ENCODE results near the gene CHAT.
A peak's percentile ranks its signal among the peaks of the same experiment; 100 is the strongest.

The CHAT gene

DNA sequence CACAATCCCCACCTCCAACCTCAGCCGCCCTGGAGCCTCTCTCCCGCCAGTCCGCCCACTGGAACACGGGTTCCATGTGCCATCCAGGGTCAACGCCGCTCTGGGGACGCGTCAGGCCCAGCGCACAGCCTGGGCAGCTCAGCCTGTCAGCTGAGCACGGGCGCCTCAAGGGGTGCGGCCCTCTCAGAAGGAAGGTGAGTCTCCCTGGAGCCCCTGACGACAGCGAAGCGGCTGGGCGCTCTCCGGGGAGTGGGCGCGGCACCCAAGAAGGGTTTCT, 4.9 kb upstream of the CHAT start:
- H3K4me3 ChIP-seq (ENCODE audit: low read depth, low read length): no peak overlapping the region

DNA sequence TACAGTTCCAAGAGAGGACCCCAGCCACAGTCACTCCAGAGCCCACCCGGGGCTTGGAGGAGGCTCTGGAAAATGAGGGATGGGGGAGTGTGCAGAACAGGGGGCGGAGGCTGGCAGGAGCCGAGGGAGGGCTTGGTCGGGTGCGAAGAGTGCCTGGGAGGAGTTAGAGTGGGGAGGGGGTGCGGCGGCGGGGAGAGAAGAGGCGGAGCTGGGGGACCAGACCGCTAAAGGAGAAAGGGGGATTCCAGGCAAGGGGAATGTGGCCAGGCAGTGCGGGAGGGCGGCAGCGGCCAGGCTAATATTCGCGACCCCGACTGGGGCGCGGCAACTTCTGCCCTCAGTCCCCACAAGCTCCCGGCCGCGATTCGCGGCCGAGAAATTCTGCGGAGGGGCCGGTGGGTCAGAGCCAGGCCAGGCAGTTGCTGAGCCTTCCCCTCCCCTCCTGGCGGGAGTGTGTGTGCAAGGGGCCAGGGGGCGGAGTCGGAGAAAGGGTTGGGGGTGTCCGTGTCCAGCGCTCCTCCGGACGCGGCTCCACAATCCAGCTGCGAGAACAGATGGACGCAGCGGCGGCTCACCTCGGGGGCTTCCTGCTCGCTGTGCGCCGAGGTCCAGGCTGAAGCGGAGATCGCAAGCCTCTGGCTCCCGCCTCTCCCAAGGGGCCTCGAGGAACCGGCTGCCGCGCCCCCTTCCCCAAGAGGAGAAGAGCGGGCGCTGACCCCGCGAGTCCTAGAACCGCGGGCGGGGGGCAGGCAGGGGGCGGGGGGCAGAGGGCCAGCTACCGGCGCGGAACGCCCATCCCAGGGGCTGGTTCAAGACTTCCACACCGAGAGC, 4.3 kb upstream of the CHAT start:
- CTCF ChIA-PET: interaction anchor here (3.2 kb wide), 1 partner anchor 14 kb away, joined by 10 read pairs; no protein-coding TSS in a partner anchor
- Histone ChIP-seq H3K36me3 (ENCODE audit: control insufficient read depth in 2 of 2, insufficient read depth in 1 of 2, low read length in 2 of 2) (no peaks in the 10 kb centered on the region), H3K4me3 (ENCODE audit: low read depth, low read length) (no peak overlapping the region), H3K27ac (ENCODE audit: extremely low read depth, low read depth, low read length) (no peak overlapping the region), H3K4me1 (ENCODE audit: control insufficient read depth, insufficient read depth, low read length) (no peaks in the 10 kb centered on the region; the same call in 1 of the 2 replicates), H3K9me3 (ENCODE audit: control insufficient read depth, insufficient read depth, low read depth, low read length) (no peaks in the 10 kb centered on the region)
- POLR2A ChIA-PET: no interaction called here
- TF ChIP-seq ZNF335 (tag by site-specific recombination; conservative IDR thresholded peaks at IDR 0.05) (peak; percentile 95), ZSCAN30 (tag by site-specific recombination; IDR thresholded peaks at IDR 0.05) (no peak), ZBTB17 (tag by site-specific recombination; IDR thresholded peaks at IDR 0.05) (peak; percentile 78), TRIM28 (IDR thresholded peaks at IDR 0.05; ENCODE audit: borderline replicate concordance, low read length) (no peak), ZSCAN23 (tag by site-specific recombination; IDR thresholded peaks at IDR 0.05) (no peak), SETDB1 (IDR thresholded peaks at IDR 0.05; ENCODE audit: insufficient read length, low read length) (no peak), EGR2 (tag by site-specific recombination; IDR thresholded peaks at IDR 0.05; ENCODE audit: low read depth) (peak; percentile 36; the same call in 1 of the 2 replicates), SP3 (tag by site-specific recombination; IDR thresholded peaks at IDR 0.05) (peak; percentile 41), ZIC2 (tag by site-specific recombination; IDR thresholded peaks at IDR 0.05) (peak; percentile 79), ZNF292 (tag by site-specific recombination; IDR thresholded peaks at IDR 0.05; ENCODE audit: borderline replicate concordance, low read depth) (no peak), ZBTB48 (tag by site-specific recombination; IDR thresholded peaks at IDR 0.05) (peak; percentile 40; the same call in 1 of the 2 replicates), GLIS2 (tag by site-specific recombination; IDR thresholded peaks at IDR 0.05) (peak; percentile 58)
- TF ChIP-seq, protein P1, sequence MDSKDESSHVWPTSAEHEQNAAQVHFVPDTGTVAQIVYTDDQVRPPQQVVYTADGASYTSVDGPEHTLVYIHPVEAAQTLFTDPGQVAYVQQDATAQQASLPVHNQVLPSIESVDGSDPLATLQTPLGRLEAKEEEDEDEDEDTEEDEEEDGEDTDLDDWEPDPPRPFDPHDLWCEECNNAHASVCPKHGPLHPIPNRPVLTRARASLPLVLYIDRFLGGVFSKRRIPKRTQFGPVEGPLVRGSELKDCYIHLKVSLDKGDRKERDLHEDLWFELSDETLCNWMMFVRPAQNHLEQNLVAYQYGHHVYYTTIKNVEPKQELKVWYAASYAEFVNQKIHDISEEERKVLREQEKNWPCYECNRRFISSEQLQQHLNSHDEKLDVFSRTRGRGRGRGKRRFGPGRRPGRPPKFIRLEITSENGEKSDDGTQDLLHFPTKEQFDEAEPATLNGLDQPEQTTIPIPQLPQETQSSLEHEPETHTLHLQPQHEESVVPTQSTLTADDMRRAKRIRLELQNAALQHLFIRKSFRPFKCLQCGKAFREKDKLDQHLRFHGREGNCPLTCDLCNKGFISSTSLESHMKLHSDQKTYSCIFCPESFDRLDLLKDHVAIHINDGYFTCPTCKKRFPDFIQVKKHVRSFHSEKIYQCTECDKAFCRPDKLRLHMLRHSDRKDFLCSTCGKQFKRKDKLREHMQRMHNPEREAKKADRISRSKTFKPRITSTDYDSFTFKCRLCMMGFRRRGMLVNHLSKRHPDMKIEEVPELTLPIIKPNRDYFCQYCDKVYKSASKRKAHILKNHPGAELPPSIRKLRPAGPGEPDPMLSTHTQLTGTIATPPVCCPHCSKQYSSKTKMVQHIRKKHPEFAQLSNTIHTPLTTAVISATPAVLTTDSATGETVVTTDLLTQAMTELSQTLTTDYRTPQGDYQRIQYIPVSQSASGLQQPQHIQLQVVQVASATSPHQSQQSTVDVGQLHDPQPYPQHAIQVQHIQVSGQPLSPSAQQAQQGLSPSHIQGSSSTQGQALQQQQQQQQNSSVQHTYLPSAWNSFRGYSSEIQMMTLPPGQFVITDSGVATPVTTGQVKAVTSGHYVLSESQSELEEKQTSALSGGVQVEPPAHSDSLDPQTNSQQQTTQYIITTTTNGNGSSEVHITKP (tag by site-specific recombination; IDR thresholded peaks at IDR 0.05): peak; percentile 88
- TF ChIP-seq, protein P2, sequence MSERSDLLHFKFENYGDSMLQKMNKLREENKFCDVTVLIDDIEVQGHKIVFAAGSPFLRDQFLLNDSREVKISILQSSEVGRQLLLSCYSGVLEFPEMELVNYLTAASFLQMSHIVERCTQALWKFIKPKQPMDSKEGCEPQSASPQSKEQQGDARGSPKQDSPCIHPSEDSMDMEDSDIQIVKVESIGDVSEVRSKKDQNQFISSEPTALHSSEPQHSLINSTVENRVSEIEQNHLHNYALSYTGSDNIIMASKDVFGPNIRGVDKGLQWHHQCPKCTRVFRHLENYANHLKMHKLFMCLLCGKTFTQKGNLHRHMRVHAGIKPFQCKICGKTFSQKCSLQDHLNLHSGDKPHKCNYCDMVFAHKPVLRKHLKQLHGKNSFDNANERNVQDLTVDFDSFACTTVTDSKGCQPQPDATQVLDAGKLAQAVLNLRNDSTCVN (tag by site-specific recombination; optimal IDR thresholded peaks at IDR 0.05): peak; percentile 21

More for the DNA sequence above, 4.9 kb upstream of the CHAT start:
- Histone ChIP-seq H3K9me3 (ENCODE audit: control insufficient read depth, insufficient read depth, low read depth, low read length) (no peaks in the 10 kb centered on the region), H3K27ac (ENCODE audit: extremely low read depth, low read depth, low read length) (no peak overlapping the region), H3K36me3 (ENCODE audit: control insufficient read depth in 2 of 2, insufficient read depth in 1 of 2, low read length in 2 of 2) (no peaks in the 10 kb centered on the region), H3K4me1 (ENCODE audit: control insufficient read depth, insufficient read depth, low read length) (no peaks in the 10 kb centered on the region; the same call in 1 of the 2 replicates)
- TF ChIP-seq ZNF561 (tag by site-specific recombination; IDR thresholded peaks at IDR 0.05; ENCODE audit: borderline replicate concordance): no peak
- no peak for TF ChIP-seq EGR2 (tag by site-specific recombination; IDR thresholded peaks at IDR 0.05; ENCODE audit: low read depth)
- TF ChIP-seq KLF7 (tag by site-specific recombination; IDR thresholded peaks at IDR 0.05; ENCODE audit: borderline replicate concordance): no peak
- TF ChIP-seq BCL11A (tag by site-specific recombination; IDR thresholded peaks at IDR 0.05; ENCODE audit: low read depth): no peak
- TF ChIP-seq YY2 (tag by site-specific recombination; IDR thresholded peaks at IDR 0.05): no peak
- no peak for TF ChIP-seq ZFP37 (tag by site-specific recombination; IDR thresholded peaks at IDR 0.05)
- no peak for TF ChIP-seq ZNF350 (tag by site-specific recombination; IDR thresholded peaks at IDR 0.05)
- TF ChIP-seq ZNF747 (tag by site-specific recombination; IDR thresholded peaks at IDR 0.05): no peak
- no peak for TF ChIP-seq ZNF2 (tag by site-specific recombination; IDR thresholded peaks at IDR 0.05)
- no peak for TF ChIP-seq ZNF664 (tag by site-specific recombination; IDR thresholded peaks at IDR 0.05)
- no peak for TF ChIP-seq MYNN (tag by site-specific recombination; IDR thresholded peaks at IDR 0.05; ENCODE audit: borderline replicate concordance)
- TF ChIP-seq ZNF426 (tag by site-specific recombination; IDR thresholded peaks at IDR 0.05): no peak
- no peak for TF ChIP-seq YY1 (tag by site-specific recombination; IDR thresholded peaks at IDR 0.05)
- TF ChIP-seq ZNF112 (tag by site-specific recombination; IDR thresholded peaks at IDR 0.05): no peak
- TF ChIP-seq ZNF214 (tag by site-specific recombination; IDR thresholded peaks at IDR 0.05; ENCODE audit: borderline replicate concordance): no peak
- no peak for TF ChIP-seq MZF1 (tag by site-specific recombination; IDR thresholded peaks at IDR 0.05; ENCODE audit: borderline replicate concordance)
- CTCF ChIA-PET: interaction anchor here (3.2 kb wide), 1 partner anchor 14 kb away, joined by 10 read pairs; no protein-coding TSS in a partner anchor
- POLR2A ChIA-PET: no interaction called here
